OCI-LY7 (cell line): ENCODE results near the gene SGIP1.

Source experiments
- CTCF ChIP-seq: fragments of 200-600 bp; sonication (generic); conservative IDR thresholded peaks from 2 replicates; pipeline ENCODE4 v1.5.1; 2014; ENCODE audit warnings: mild to moderate bottlenecking, antibody characterized with exemption, low read length, moderate library complexity, mixed read lengths
- EZH2phosphoT487 ChIP-seq: fragments of 200-600 bp; sonication (generic); IDR thresholded peaks from 2 replicates; pipeline ENCODE4 v1.6.1; 2018; ENCODE audit warnings: low read depth, borderline replicate concordance, mild to moderate bottlenecking, mixed run types, antibody characterized with exemption, low read length, moderate library complexity, mixed read lengths

DNA sequence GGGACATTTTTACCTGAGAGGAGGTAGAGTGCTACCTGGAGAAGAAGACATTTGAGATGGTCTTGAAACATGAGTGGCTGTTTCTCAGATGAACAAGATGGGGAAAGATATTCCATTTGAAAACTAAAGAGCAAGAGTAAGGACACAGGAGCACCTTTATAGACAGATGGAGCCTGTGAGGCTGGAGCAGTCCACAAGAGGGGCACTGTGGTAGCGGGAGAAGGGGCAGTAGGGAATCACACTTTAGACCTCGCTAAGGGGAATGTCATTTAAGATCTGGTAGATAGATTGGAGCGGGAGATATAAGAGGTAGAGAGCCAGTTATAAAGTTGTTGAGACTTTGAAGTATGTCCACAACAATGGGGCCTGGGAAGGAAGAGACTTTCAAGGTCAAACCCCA lies 241.7 kb downstream of the SGIP1 start:
- TF ChIP-seq CTCF (no peak), EZH2phosphoT487 (no peak)
